ENCODE measurements around the gene ACADVL. TPM values are rescaled to one million over a fixed set of nuclear protein-coding genes. Genes with fewer than 3 reads are reported as not detected.
A peak's percentile ranks its signal among the peaks of the same experiment; 100 is the strongest.

The ACADVL gene
- total and polyA plus RNA-seq, 4 donors: 158 to 774 (median 545) TPM

- Histone ChIP-seq H3K4me1 (ENCODE audit: control insufficient read depth in 5 of 5, insufficient read depth in 5 of 5, low read length in 5 of 5) (peaks cover 0 to 11% (median 0%) of the 10 kb centered on the region in 5 donors), H3K27me3 (ENCODE audit: control insufficient read depth in 3 of 3, insufficient read depth in 3 of 3, low read length in 2 of 3) (peaks cover 0 to 23% (median 18%) of the 10 kb centered on the region in 3 donors), H3K27ac (ENCODE audit: low read depth in 1 of 2, low read length in 1 of 2) (peak overlapping the region in 1 of 2 donors; percentile 90), H3K36me3 (ENCODE audit: control insufficient read depth in 4 of 4, insufficient read depth in 4 of 4, low read length in 4 of 4) (peaks cover 0 to 10% (median 3%) of the 10 kb centered on the region in 4 donors), H3K4me3 (peak overlapping the region; percentile 57), H3K9ac (ENCODE audit: insufficient read depth in 1 of 2, low read length in 2 of 2) (peak overlapping the region; percentile 16 to 28), H3K9me3 (ENCODE audit: control insufficient read depth in 4 of 4, insufficient read depth in 3 of 4, low read length in 3 of 4) (no peaks in the 10 kb centered on the region)
- 5 to 6% methylated on average over 26 of the region's 26 CpGs for WGBS, 2 donors
- TF ChIP-seq CTCF (IDR thresholded peaks at IDR 0.05; ENCODE audit: control extremely low read depth, extremely low read depth): no peak
- DNase-seq: peak; percentile 38 to 61 (median 45)
- ATAC-seq (ENCODE audit: insufficient read depth, low FRiP score): peak; percentile 25
Observed at GRCh38 chr17:7262935-7263800, 43.4 kb downstream of the ACADVL start.

GRCh38 chr17:7263801-7264078 is 44.0 kb downstream of the ACADVL start:
- ATAC-seq (ENCODE audit: insufficient read depth, low FRiP score): no peak
- WGBS, 2 donors: 38 to 42% methylated on average over 4 of the region's 4 CpGs
- Histone ChIP-seq H3K27me3 (ENCODE audit: control insufficient read depth in 3 of 3, insufficient read depth in 3 of 3, low read length in 2 of 3) (peaks cover 0 to 23% (median 18%) of the 10 kb centered on the region in 3 donors), H3K9me3 (ENCODE audit: control insufficient read depth in 4 of 4, insufficient read depth in 3 of 4, low read length in 3 of 4) (no peaks in the 10 kb centered on the region), H3K4me3 (no peak overlapping the region), H3K36me3 (ENCODE audit: control insufficient read depth in 4 of 4, insufficient read depth in 4 of 4, low read length in 4 of 4) (peaks cover 0 to 10% (median 2%) of the 10 kb centered on the region in 4 donors), H3K27ac (ENCODE audit: low read depth in 1 of 2, low read length in 1 of 2) (peak overlapping the region in 1 of 2 donors; percentile 90), H3K4me1 (ENCODE audit: control insufficient read depth in 5 of 5, insufficient read depth in 5 of 5, low read length in 5 of 5) (peaks cover 0 to 11% (median 0%) of the 10 kb centered on the region in 5 donors), H3K9ac (ENCODE audit: insufficient read depth in 1 of 2, low read length in 2 of 2) (no peak overlapping the region)
- DNase-seq: no peak
- no peak for TF ChIP-seq CTCF (IDR thresholded peaks at IDR 0.05; ENCODE audit: control extremely low read depth, extremely low read depth)

GRCh38 chr17:7266784-7267183 is 47.0 kb downstream of the ACADVL start:
- WGBS, 2 donors: 69 to 70% methylated on average over 1 of the region's 1 CpG
- no peak for DNase-seq
- no peak for TF ChIP-seq CTCF (IDR thresholded peaks at IDR 0.05; ENCODE audit: control extremely low read depth, extremely low read depth)
- no peak for ATAC-seq (ENCODE audit: insufficient read depth, low FRiP score)
- Histone ChIP-seq H3K9ac (ENCODE audit: insufficient read depth in 1 of 2, low read length in 2 of 2) (no peak overlapping the region), H3K27ac (ENCODE audit: low read depth in 1 of 2, low read length in 1 of 2) (no peak overlapping the region), H3K4me1 (ENCODE audit: control insufficient read depth in 5 of 5, insufficient read depth in 5 of 5, low read length in 5 of 5) (peaks cover 0 to 6% (median 0%) of the 10 kb centered on the region in 5 donors), H3K36me3 (ENCODE audit: control insufficient read depth in 4 of 4, insufficient read depth in 4 of 4, low read length in 4 of 4) (no peaks in the 10 kb centered on the region), H3K4me3 (no peak overlapping the region), H3K9me3 (ENCODE audit: control insufficient read depth in 4 of 4, insufficient read depth in 3 of 4, low read length in 3 of 4) (no peaks in the 10 kb centered on the region), H3K27me3 (ENCODE audit: control insufficient read depth in 3 of 3, insufficient read depth in 3 of 3, low read length in 2 of 3) (peaks cover 0 to 18% (median 16%) of the 10 kb centered on the region in 3 donors)

Small RNAs within 50 kb of the gene (small RNA-seq; reads per million reads assigned to genes)
- gene AC120057.4 (ENCODE audit: low replicate concordance): not detected
- 7.1 reads per million, percentile 95 among the genes with 10 or more reads in this experiment for gene MIR324 (ENCODE audit: low replicate concordance)
- gene RF00019 (ENCODE audit: low replicate concordance): not detected

Other genes starting within 250 kb of the ACADVL start
Only the 30 nearest of the 33 such genes appear.
- 100 to 1,000 TPM; 118 to 270 TPM for gene RNASEK, start 207.3 kb upstream of the ACADVL start, total RNA-seq
- gene RNASEK, start 207.3 kb upstream of the ACADVL start, polyA plus RNA-seq: 100 to 1,000 TPM; 528 to 550 TPM
- 10 to 100 TPM; 15.6 to 55.6 TPM for gene BCL6B, start 196.9 kb upstream of the ACADVL start, total RNA-seq
- gene BCL6B, start 196.9 kb upstream of the ACADVL start, polyA plus RNA-seq: 10 to 100 TPM; 14.5 to 15.4 TPM
- 10 to 100 TPM in 1 of 2 donors, 1 to 10 TPM in 1; 1.3 to 23.6 TPM for gene SLC16A13, start 183.9 kb upstream of the ACADVL start, total RNA-seq
- 1 to 10 TPM; 4.8 to 7.9 TPM for gene SLC16A13, start 183.9 kb upstream of the ACADVL start, polyA plus RNA-seq
- gene SLC16A11, start 175.8 kb upstream of the ACADVL start, total RNA-seq: 1 to 10 TPM; 5.5 to 7.5 TPM
- gene SLC16A11, start 175.8 kb upstream of the ACADVL start, polyA plus RNA-seq: 1 to 10 TPM; 1.9 to 8.9 TPM
- 1 to 10 TPM; 3.7 to 5.2 TPM for gene CLEC10A, start 139.7 kb upstream of the ACADVL start, total RNA-seq
- gene CLEC10A, start 139.7 kb upstream of the ACADVL start, polyA plus RNA-seq: 10 to 100 TPM; 12.7 to 18.4 TPM
- gene ASGR2, start 105.1 kb upstream of the ACADVL start, total RNA-seq: 1 to 10 TPM; 1.6 to 1.7 TPM
- gene ASGR2, start 105.1 kb upstream of the ACADVL start, polyA plus RNA-seq: 10 to 100 TPM in 1 of 2 donors, 1 to 10 TPM in 1; 3.5 to 12.0 TPM
- gene ASGR1, start 40.6 kb upstream of the ACADVL start, total RNA-seq: 1 to 10 TPM; 5.9 to 7.0 TPM
- 10 to 100 TPM in 1 of 2 donors, 1 to 10 TPM in 1; 5.9 to 11.2 TPM for gene ASGR1, start 40.6 kb upstream of the ACADVL start, polyA plus RNA-seq
- 10 to 100 TPM; 17.1 to 20.1 TPM for gene DLG4, start 102 bp upstream of the ACADVL start, total RNA-seq
- 10 to 100 TPM; 10.0 to 13.4 TPM for gene DLG4, start 102 bp upstream of the ACADVL start, polyA plus RNA-seq
- gene DVL2, start 14.6 kb downstream of the ACADVL start, total RNA-seq: 10 to 100 TPM; 45.3 to 57.5 TPM
- gene DVL2, start 14.6 kb downstream of the ACADVL start, polyA plus RNA-seq: 10 to 100 TPM; 22.2 to 25.1 TPM
- 10 to 100 TPM; 25.4 to 27.3 TPM for gene PHF23, start 19.5 kb downstream of the ACADVL start, total RNA-seq
- gene PHF23, start 19.5 kb downstream of the ACADVL start, polyA plus RNA-seq: 10 to 100 TPM; 27.2 to 40.5 TPM
- 100 to 1,000 TPM; 315 to 496 TPM for gene GABARAP, start 22.5 kb downstream of the ACADVL start, total RNA-seq
- gene GABARAP, start 22.5 kb downstream of the ACADVL start, polyA plus RNA-seq: 1,000 to 10,000 TPM in 1 of 2 donors, 100 to 1,000 TPM in 1; 874 to 1,149 TPM
- gene CTDNEP1, start 31.8 kb downstream of the ACADVL start, total RNA-seq: 100 to 1,000 TPM in 1 of 2 donors, 10 to 100 TPM in 1; 76.0 to 126 TPM
- 100 to 1,000 TPM in 1 of 2 donors, 10 to 100 TPM in 1; 72.5 to 105 TPM for gene CTDNEP1, start 31.8 kb downstream of the ACADVL start, polyA plus RNA-seq
- 10 to 100 TPM; 19.8 to 39.3 TPM for gene ELP5, start 32.3 kb downstream of the ACADVL start, total RNA-seq
- 10 to 100 TPM; 34.0 to 63.2 TPM for gene ELP5, start 32.3 kb downstream of the ACADVL start, polyA plus RNA-seq
- gene CLDN7, start 42.5 kb downstream of the ACADVL start, total RNA-seq: 100 to 1,000 TPM; 117 to 171 TPM
- gene CLDN7, start 42.5 kb downstream of the ACADVL start, polyA plus RNA-seq: 100 to 1,000 TPM; 119 to 199 TPM
- 1 to 10 TPM; 1.2 to 2.0 TPM for gene SLC2A4, start 61.8 kb downstream of the ACADVL start, total RNA-seq
- gene SLC2A4, start 61.8 kb downstream of the ACADVL start, polyA plus RNA-seq: 1 to 10 TPM; 1.1 to 1.3 TPM
- under 1 TPM; 0.28 to 0.57 TPM for gene YBX2, start 74.7 kb downstream of the ACADVL start, total RNA-seq
- under 1 TPM; 0.03 to 0.53 TPM for gene YBX2, start 74.7 kb downstream of the ACADVL start, polyA plus RNA-seq
- gene EIF5A, start 87.7 kb downstream of the ACADVL start, total RNA-seq: 100 to 1,000 TPM; 104 to 516 TPM
- gene EIF5A, start 87.7 kb downstream of the ACADVL start, polyA plus RNA-seq: 100 to 1,000 TPM; 596 to 607 TPM
- 10 to 100 TPM; 23.8 to 57.0 TPM for gene GPS2, start 95.4 kb downstream of the ACADVL start, total RNA-seq
- 10 to 100 TPM; 68.6 to 71.6 TPM for gene GPS2, start 95.4 kb downstream of the ACADVL start, polyA plus RNA-seq
- 10 to 100 TPM; 21.7 to 33.9 TPM for gene NEURL4, start 109.4 kb downstream of the ACADVL start, total RNA-seq
- 10 to 100 TPM; 17.3 to 27.0 TPM for gene NEURL4, start 109.4 kb downstream of the ACADVL start, polyA plus RNA-seq
- gene ACAP1, start 116.6 kb downstream of the ACADVL start, total RNA-seq: 10 to 100 TPM in 1 of 2 donors, 1 to 10 TPM in 1; 9.2 to 27.0 TPM
- 10 to 100 TPM; 17.2 to 39.4 TPM for gene ACAP1, start 116.6 kb downstream of the ACADVL start, polyA plus RNA-seq
- 10 to 100 TPM in 1 of 2 donors, 1 to 10 TPM in 1; 5.9 to 14.9 TPM for gene KCTD11, start 132.2 kb downstream of the ACADVL start, total RNA-seq
- gene KCTD11, start 132.2 kb downstream of the ACADVL start, polyA plus RNA-seq: 10 to 100 TPM; 11.1 to 14.1 TPM
- gene TMEM95, start 135.2 kb downstream of the ACADVL start, total RNA-seq: not detected
- gene TMEM95, start 135.2 kb downstream of the ACADVL start, polyA plus RNA-seq: not detected
- 1 to 10 TPM; 5.4 to 8.2 TPM for gene TNK1, start 161.2 kb downstream of the ACADVL start, total RNA-seq
- 1 to 10 TPM; 3.7 to 6.0 TPM for gene TNK1, start 161.2 kb downstream of the ACADVL start, polyA plus RNA-seq
- 10 to 100 TPM; 32.4 to 43.0 TPM for gene PLSCR3, start 174.6 kb downstream of the ACADVL start, total RNA-seq
- gene PLSCR3, start 174.6 kb downstream of the ACADVL start, polyA plus RNA-seq: 10 to 100 TPM; 19.2 to 36.0 TPM
- gene TMEM256, start 184.2 kb downstream of the ACADVL start, total RNA-seq: 10 to 100 TPM; 70.2 to 78.7 TPM
- 100 to 1,000 TPM in 1 of 2 donors, 10 to 100 TPM in 1; 71.6 to 247 TPM for gene TMEM256, start 184.2 kb downstream of the ACADVL start, polyA plus RNA-seq
- 10 to 100 TPM; 11.2 to 15.2 TPM for gene NLGN2, start 187.9 kb downstream of the ACADVL start, total RNA-seq
- 1 to 10 TPM; 5.0 to 5.1 TPM for gene NLGN2, start 187.9 kb downstream of the ACADVL start, polyA plus RNA-seq
- not detected for gene SPEM1, start 200.4 kb downstream of the ACADVL start, total RNA-seq
- not detected for gene SPEM1, start 200.4 kb downstream of the ACADVL start, polyA plus RNA-seq
- gene SPEM2, start 205.7 kb downstream of the ACADVL start, total RNA-seq: not detected
- not detected for gene SPEM2, start 205.7 kb downstream of the ACADVL start, polyA plus RNA-seq
- gene SPEM3, start 208.9 kb downstream of the ACADVL start, total RNA-seq: not detected
- gene SPEM3, start 208.9 kb downstream of the ACADVL start, polyA plus RNA-seq: not detected
- gene TMEM102, start 215.5 kb downstream of the ACADVL start, total RNA-seq: 1 to 10 TPM; 4.8 to 9.0 TPM
- gene TMEM102, start 215.5 kb downstream of the ACADVL start, polyA plus RNA-seq: 1 to 10 TPM; 5.5 to 8.4 TPM